ENCODE results near the gene KRTAP12-3.
"Not testable (repeated sequence)": the region's sequence is repeated elsewhere in the genome, so short reads cannot be mapped to it uniquely, and the experiment has no call there.

Gene KRTAP12-3, protein sequence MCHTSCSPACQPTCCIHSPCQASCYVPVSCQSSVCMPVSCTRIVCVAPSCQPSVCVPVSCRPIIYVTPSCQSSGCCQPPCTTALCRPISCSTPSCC

DNA sequence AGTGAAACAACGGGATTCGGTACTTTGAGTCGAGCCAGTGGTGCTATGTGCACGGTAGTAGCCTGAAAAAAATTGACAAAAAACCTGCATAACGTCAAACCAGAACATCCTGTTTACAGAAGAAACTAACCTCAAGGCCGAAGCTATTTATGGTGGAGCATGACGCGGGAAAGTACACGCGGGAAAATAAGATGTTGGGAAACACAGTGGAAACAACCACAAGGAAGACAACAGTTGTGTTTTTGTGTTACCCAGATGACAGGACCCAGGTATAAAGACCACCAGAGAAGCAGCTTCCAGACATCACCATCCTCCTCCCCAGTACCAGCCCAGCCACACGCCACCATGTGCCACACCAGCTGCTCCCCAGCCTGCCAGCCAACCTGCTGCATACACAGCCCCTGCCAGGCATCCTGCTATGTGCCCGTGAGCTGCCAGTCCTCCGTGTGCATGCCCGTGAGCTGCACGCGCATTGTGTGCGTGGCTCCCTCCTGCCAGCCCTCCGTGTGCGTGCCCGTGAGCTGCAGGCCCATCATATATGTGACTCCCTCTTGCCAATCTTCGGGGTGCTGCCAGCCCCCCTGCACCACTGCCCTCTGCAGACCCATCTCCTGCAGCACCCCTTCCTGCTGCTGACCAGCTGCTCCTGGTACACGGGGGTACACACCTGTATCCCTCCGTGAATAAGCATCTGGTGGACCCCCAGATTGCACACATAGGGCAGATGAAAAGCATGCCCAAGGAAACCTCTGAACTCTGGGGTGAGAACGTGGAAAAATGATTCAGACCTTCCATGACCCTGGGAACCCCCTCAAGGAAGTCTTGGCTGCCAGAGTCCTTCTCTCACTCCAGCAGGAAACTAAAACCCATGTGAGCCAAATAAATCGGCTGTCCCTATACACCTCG is at the start of gene KRTAP12-3:
Gene KRTAP12-3, plus strand, starts transcription at position 298 of the 906 bp plus-strand sequence. Its CDS starts 48 bp downstream, at position 346.
- DNase-seq (ENCODE audit: low spot score), result no peak

DNA sequence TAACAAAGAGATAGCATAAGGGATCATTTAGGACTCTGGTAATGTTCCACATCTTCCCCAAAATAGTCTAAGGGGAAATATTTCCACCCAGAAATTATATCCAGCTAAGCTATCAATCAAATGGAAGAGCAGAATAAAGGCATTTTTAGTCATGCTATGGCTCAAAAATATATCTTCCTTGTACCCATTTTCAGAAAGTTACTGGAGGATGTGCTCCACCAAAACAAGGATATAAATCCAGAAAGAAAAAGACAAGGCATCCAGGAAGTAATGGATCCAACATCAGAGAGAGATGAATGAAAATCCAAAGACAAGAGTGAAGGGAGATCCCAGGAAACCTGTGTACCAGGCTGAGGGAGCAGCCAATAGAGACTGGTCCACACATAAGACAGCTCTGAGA is 48.5 kb upstream of the KRTAP12-3 start:
- no peak for DNase-seq (ENCODE audit: low spot score)

DNA sequence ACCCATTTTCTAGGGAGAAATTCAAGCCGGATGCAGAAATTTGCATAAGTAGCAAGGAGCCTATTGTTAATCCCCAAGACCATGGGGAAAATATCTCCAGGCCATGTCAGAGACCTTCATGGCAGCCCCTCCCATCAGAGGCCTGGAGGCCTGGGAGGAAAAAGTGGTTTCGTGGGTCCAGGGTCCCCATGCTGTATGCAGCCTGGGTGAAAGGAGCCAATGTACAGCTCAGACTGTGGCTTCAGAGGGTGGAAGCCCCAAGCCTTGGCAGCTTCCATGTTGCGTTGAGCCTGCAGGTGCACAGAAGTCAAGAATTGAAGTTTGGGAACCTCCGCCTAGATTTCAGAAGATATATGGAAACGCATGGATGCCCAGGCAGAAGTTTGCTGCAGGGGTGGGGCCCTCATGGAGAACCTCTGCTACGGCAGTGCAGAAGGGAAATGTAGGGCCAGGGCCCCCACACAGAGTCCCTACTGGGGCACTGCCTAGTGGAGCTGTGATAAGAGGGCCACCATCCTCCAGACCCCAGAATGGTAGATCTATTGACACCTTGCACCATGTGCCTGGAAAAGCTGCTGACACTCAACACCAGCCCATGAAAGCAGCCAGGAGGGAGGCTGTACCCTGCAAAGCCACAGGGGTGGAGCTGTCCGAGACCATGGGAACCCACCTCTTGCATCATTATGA is 47.4 kb upstream of the KRTAP12-3 start:
- DNase-seq (ENCODE audit: low spot score), result not testable (repeated sequence)

DNA sequence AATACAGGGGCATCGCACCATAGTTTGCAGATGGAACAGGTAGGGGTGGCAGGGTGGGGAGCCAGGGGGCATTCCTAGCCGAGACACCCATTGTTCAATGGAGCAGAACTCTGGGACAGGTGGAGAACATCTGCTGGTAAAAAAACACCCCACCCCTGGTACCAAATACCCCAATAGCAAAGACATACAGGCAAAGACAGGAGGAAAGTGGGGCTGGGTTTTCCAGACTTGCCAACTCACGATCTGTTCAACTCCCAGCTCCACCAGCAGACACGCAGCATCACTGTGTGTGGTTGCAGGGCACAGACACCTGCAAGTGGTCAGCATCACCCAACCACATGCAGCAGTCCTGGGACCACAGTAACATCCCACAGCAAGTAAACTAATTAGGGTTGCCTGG is 46.2 kb upstream of the KRTAP12-3 start:
- no peak for DNase-seq (ENCODE audit: low spot score)

DNA sequence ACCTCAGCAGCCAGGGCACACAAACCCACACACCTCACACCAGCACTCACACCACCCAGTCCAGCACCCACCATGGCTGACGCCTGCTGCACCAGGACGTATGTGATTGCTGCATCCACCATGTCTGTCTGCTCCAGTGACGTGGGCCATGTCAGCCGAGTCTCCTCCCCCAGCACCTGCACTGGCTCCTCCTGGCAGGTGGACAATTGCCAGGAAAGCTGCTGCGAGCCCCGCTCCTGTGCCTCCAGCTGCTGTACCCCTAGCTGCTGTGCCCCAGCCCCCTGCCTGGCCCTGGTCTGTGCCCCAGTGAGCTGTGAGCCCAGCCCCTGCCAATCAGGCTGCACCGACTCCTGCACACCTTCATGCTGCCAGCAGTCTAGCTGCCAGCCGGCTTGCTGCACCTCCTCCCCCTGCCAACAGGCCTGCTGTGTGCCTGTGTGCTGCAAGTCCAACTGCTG is 45.7 kb upstream of the KRTAP12-3 start, which contains the start of gene KRTAP10-8:
Gene KRTAP10-8, plus strand, starts transcription at position 51 of the 458 bp plus-strand sequence. Its CDS starts 22 bp downstream, at position 73.
- DNase-seq (ENCODE audit: low spot score), result no peak

DNA sequence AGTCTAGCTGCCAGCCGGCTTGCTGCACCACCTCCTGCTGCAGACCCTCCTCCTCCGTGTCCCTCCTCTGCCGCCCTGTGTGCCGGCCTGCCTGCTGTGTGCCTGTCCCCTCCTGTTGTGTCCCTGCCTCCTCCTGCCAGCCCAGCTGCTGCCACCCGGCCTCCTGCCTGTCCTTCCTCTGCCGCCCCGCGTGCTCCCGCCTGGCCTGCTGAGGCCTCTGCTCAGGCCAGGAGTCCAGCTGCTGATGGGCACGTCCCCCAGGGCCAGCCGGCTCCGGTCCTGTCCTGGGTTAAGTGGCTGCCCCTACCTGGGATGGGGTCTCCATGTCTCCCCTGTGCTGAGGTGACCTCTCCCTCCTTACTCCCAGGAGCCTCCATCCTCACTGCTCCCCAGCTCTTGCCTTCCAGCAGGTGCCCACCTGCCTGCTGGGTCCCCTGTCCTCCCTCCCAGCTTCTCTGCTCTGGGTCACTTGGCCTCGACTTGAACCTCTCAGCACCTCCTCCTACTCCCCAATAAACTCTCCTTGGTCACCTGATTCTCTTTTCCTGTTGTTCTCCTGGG is 45.0 kb upstream of the KRTAP12-3 start:
- no peak for DNase-seq (ENCODE audit: low spot score)

DNA sequence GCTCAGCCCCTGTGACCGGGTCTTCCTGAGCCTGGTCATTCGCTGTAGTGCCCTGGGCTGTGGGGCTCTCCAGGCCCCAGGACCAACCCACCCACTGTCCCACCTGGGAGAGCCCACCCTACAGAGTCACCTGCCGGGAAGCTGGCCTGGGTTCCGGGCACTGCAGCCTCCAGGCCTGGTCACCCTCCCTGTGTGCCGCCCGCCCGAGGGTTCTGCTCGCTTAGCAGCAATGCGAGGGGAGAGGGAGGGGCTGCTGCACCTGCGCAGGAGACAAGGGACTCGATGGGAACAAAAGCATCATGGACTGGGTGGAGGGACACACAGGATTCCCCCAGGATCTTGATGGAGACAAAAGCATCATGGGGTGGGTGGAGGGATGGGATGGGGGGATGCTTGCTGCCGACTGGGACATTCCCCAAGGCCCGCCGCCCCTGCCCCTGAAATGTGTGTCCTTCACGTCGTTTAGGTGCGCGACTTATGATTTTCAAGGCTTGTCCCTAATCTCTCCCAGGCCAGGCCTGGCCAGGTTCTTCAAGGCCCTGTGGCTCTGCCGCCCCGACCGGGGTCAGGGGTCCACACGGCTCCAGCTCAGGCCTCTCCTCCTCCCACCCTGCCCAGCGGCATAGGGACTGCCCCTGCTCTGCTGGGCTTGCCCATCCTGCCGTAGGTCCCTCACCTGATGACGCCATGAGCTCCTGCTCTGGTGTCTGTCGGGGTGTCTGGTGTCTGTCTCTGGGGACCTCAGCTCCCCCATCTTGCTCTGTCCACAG is 44.2 kb upstream of the KRTAP12-3 start:
- DNase-seq (ENCODE audit: low spot score), result no peak

DNA sequence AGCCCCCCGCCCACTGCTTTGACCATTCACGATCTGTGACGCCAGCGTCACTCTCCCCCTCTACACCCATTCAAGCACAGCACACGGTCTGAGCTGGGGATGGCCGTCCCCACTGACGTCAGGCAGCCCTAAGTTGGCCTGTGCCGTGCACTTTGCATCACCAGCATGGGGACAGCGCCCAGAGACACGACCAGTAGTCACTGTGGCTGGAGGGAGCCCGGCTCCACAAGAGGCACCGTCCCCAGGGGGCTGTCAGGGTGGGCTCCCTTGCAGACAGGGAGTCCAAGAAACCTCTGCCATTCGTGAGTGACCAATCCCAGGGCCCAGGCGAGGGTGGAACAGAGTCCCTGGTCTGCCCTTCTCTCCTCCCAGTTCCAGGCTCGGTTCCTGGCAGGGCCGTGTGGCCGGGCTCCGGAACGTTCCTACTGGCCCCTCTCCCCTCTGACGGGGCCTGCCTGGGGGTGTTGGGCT is 43.5 kb upstream of the KRTAP12-3 start:
- no peak for DNase-seq (ENCODE audit: low spot score)

DNA sequence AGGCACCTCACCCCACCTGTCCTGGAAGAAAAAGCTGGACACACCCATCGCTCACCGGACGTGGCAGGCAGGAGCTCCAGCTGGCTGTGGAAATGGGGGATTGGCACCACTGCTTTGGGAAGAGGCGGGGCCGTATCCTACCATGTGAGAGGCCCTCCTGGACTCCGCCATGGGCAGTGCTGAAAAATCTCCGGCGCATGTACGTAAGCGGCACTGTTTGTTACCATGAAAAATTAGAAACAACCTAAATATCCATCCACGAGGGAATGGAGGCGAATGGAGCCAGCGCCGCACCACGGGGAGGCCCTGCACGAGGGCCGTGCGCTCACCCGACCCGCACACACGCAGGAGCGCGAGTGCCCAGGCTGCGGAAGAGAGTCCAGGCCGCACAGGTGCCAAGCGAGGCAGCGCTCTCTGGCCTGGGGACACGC is 42.8 kb upstream of the KRTAP12-3 start:
- DNase-seq (ENCODE audit: low spot score), result no peak

DNA sequence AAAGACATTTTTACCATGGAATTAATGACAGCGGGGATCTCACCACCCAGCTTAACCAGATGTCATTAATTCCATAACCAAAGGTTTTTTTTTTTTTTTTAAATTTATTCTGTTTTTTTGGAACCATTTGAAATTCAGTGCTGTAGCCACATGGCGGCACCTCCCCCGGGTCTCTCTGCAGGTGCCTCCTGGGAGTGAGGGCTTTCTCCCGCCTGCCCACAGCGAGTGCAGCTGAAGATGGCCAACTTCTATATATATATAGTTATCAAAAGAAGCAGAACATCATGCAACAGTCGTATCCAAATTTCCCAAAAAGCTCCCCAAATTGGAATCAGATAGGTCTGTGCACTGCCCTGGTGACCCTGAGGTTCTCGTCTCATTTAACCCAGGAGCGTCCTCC is 42.3 kb upstream of the KRTAP12-3 start:
- no peak for DNase-seq (ENCODE audit: low spot score)

DNA sequence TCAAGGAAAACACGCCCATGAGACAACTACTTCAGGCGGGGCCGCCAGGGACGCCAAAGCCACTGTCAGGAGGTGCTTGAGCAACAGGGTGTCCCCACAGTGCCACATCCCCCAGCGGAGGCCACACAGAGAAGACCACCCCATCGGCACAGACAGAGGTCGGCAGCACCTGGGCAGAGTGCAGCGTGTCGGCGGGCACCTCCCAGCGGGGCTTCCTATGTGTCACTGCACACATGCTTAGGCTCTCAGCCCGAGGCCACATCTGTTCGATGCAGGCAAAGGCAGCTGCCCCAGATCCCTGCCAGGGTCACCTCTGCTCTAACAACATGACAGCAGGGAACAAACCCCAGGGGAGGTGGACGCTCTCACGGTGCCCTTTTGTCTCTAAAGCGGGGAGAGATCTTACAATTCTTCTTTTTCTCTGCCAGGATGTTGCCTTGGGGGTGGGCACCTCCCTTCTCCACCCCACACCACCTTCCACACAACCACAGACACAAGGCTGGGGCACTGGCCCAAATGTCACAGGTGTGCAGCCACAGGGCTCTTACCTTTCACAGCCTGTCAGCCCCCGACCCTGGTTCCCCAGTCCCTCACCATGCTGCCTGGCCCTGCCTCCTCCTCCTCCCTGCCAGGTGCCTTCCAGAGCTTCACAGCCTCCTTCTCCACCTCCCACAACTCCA is 41.7 kb upstream of the KRTAP12-3 start:
- no peak for DNase-seq (ENCODE audit: low spot score)

DNA sequence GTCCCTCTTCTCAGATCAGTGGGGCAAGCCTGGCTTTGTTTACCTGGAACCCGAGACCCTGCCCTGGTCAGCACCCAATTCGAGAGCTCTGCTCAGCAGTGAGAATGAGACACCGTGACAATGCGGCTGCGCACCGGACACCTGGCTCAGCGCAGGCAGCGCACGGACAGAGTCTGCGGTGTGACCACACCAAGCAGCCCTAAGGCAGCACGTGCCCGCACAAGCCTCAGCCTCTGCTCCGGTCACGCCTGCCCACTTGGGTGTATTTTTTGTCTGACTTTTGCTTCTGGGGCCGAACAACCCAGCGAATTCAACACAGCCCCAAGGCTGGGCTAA is 41.2 kb upstream of the KRTAP12-3 start:
- no peak for DNase-seq (ENCODE audit: low spot score)

DNA sequence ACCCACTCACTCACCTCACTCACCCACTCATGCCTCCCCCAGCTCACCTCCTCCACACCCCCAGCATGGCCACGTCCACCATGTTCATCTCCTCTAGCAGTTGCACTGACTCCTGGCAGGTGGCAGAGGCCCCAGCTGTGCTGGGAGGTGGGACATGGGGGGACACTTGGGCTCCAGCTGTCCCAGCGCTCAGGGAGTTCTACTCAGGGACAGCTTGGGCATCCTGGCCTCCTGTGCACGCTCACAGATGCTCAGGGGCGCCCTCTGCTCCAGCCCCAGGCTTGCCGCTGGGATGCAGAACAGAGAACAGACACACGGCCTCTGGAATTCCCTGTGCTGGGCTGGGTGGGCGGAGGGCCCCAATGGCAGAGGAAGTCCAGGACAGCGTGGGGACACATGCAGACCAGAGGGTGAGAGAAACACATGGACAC is 40.6 kb upstream of the KRTAP12-3 start:
- DNase-seq (ENCODE audit: low spot score), result no peak

DNA sequence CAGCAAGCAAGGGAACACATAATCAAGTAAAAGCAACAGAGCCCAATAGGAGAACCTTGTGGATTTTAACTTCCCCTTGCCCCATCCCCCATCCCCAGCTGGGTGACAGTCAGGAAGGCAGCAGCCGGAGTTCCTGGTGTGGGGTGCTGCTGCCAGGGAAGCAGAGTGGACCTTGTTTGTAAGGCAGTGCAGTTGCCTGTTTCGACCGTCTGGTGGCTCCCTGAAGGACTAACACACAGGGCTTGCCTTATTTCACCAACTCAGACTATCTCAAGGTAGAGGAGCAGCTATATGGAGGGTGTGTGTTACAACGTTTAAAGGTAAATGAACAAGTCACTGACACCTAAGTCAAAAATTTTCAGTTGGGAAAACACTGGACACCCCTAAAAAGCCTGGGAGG is 39.2 kb upstream of the KRTAP12-3 start:
- DNase-seq (ENCODE audit: low spot score), result peak; percentile 19

DNA sequence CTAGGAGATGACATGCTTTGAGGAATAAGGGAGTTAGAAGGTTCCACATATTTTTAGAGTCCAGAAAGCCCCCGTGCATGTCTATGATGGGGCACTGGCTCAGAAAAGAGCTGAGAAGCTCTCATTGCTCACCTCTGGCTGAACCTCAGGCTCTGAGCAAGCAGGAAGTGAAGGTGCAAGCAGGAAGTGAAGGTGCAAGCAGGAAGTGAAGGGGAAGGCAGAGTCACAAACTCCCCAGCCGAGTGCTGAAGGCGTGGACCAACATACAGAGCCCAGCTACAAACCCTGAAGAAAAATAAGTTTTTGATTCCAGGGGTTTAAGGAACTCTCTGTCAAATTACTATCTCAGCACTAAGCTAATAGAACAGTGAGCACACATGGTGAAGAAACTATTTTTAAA is 38.8 kb upstream of the KRTAP12-3 start:
- DNase-seq (ENCODE audit: low spot score), result no peak

DNA sequence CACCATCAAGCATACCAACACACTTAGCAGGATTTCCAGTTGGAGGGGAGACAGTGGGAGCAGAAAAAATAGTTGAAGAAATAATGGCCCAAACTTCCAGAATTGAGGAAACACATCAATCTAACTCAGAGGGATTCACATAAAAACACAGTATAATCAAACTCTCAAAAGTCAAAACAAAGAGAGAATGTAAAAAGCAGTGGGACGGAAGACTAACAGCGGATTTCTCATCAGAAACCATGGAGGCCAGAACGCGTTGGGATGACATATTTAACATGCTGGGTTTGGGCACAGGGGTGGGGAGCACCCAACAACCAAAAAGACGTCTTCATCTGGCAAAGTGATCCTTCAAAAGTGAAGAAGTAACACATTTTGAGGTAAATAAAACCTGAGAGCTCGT is 37.8 kb upstream of the KRTAP12-3 start:
- no peak for DNase-seq (ENCODE audit: low spot score)

DNA sequence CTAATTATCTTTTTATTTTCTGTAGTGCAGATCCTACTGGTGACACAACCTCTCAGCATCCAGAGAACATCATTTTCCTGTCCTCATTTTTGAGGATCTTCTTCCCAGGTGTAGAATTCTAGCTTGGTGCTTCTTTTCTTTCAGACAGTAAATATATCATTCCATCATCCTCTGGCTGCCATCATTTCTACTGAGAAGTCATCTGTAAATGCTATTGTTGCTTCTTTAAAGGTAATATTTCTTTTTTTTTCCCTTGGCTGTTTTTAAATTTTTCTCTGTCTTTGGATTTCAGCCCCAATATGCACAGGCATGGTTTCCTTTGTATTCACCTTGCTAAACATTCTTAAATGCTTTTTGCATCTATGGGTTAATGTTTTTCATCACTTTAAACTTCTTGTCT is 34.2 kb upstream of the KRTAP12-3 start:
- no peak for DNase-seq (ENCODE audit: low spot score)

DNA sequence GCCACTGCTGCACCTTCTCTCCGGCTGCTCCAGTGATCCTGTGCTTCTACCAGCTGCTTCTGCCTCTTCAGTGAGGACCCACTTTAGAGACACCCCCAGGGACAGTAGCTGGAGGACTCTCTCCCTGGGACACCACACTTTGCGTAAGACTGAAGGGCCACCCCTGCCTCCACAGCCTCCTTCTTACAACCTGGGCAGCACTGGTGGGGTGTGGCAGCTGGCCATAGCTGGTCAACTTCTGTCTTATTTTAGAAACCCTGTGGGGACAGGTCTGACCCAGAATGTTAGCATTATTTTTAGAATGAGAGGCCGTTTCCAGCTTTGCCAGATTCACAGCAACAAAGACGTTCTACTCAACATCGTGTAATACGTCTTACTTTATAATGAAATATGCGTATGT is 32.0 kb upstream of the KRTAP12-3 start:
- DNase-seq (ENCODE audit: low spot score), result no peak

DNA sequence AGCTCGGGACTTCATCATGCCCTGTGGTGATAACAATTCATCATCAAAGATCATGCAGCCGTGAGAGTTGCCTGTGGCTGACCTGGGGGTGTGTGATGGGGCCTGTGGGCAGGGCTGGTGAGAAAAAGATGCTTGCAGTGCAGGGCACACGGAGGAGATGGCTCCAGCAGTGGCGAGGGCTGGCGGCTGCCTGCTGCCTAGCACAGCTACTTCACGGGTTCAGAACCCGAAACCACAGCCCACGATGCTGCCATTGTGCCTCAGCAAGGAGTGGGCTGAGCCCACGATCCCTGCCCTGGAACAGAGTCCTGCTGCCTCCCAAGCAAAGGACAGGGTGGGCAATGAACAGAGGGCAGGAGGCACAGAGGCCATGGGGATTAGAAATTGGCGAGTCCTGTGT is 31.5 kb upstream of the KRTAP12-3 start:
- DNase-seq (ENCODE audit: low spot score), result no peak

DNA sequence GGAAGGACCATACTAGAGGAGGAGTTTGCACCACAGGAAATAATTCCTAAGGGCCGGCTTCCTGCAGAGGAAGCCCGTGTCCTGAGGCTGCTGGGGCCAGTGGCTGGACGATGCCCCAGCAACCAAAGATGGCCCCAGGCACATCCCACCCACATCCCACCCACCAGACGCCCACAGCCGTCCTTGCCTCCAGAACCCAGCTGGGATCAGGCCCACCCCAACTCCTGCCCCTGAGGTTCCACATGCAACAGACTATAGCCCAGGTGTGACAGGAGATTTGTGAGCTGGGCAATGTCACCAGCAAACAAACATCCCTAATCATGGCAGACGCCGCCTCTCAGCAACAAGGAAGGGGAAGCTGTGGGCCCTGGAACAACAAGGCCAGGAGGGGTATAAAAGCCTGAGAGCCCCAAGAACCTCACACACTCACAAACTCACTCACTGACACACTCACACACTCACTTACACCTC is 31.0 kb upstream of the KRTAP12-3 start, which contains the start of gene KRTAP10-9:
Gene KRTAP10-9, plus strand, starts transcription at position 421 of the 471 bp plus-strand sequence. CDS start 79 bp downstream, outside the sequence.
- no peak for DNase-seq (ENCODE audit: low spot score)

Data from LoVo (cell line).